Muscle layer of colon (tissue), 2 donors: ENCODE results near the gene CALML6.

Source experiments
- H3K27ac ChIP-seq: one replicate; pipeline ENCODE4 v1.7.0; 2013; ENCODE audit warnings: low read depth, mild to moderate bottlenecking, low read length, moderate library complexity
- H3K27me3 ChIP-seq, 2 donors: one replicate each; pipeline ENCODE4 v1.7.0; 2013; ENCODE audit warnings: low read length in 2 of 2, mild to moderate bottlenecking in 2 of 2; ENCODE audit not compliant: insufficient read depth in 2 of 2, control insufficient read depth in 1 of 2
- H3K36me3 ChIP-seq: one replicate; pipeline ENCODE4 v1.7.0; 2013; ENCODE audit warnings: mild to moderate bottlenecking, low read length; ENCODE audit not compliant: insufficient read depth
- H3K4me1 ChIP-seq: one replicate; pipeline ENCODE4 v1.7.0; 2013; ENCODE audit warnings: mild to moderate bottlenecking, low read length; ENCODE audit not compliant: insufficient read depth
- H3K4me3 ChIP-seq, 2 donors: one replicate each; pipeline ENCODE4 v1.7.0; 2013; ENCODE audit warnings: low read length in 2 of 2, low read depth in 1 of 2, mild to moderate bottlenecking in 1 of 2, moderate library complexity in 1 of 2
- H3K9ac ChIP-seq: one replicate; pipeline ENCODE4 v1.7.0; 2013; ENCODE audit warnings: low read length
- H3K9me3 ChIP-seq: one replicate; pipeline ENCODE4 v1.7.0; 2013; ENCODE audit warnings: mild to moderate bottlenecking, low read length
- donor health status: abdominal sarcoma.
- donor health status: Adenocarcinoma of cecum.

CALML6 gene

GRCh38 chr1:1956586-1957532 lies 41.8 kb downstream of the CALML6 start:
- Histone ChIP-seq H3K4me3 (no peak overlapping the region), H3K27me3 (peaks cover 6 to 36% of the 10 kb centered on the region in 2 donors), H3K36me3 (no peaks in the 10 kb centered on the region), H3K4me1 (no peaks in the 10 kb centered on the region), H3K9ac (no peak overlapping the region), H3K9me3 (no peaks in the 10 kb centered on the region), H3K27ac (no peak overlapping the region)

- Histone ChIP-seq H3K4me1 (no peaks in the 10 kb centered on the region), H3K9ac (no peak overlapping the region), H3K27me3 (peaks cover 6 to 36% of the 10 kb centered on the region in 2 donors), H3K4me3 (no peak overlapping the region), H3K36me3 (no peaks in the 10 kb centered on the region), H3K9me3 (no peaks in the 10 kb centered on the region), H3K27ac (no peak overlapping the region)
Measured at GRCh38 chr1:1957533-1957961, 42.5 kb downstream of the CALML6 start.

GRCh38 chr1:1958071-1958541 lies 43.0 kb downstream of the CALML6 start:
- Histone ChIP-seq H3K4me1 (no peaks in the 10 kb centered on the region), H3K27me3 (peaks cover 6 to 36% of the 10 kb centered on the region in 2 donors), H3K9ac (no peak overlapping the region), H3K9me3 (no peaks in the 10 kb centered on the region), H3K27ac (no peak overlapping the region), H3K4me3 (no peak overlapping the region), H3K36me3 (no peaks in the 10 kb centered on the region)

- H3K27me3 ChIP-seq, result peaks cover 6 to 36% of the 10 kb centered on the region in 2 donors
Measured at GRCh38 chr1:1959459-1959839, 44.4 kb downstream of the CALML6 start.

GRCh38 chr1:1959840-1960479 lies 44.9 kb downstream of the CALML6 start:
- H3K36me3 ChIP-seq, result no peaks in the 10 kb centered on the region
- no peak overlapping the region for H3K9ac ChIP-seq
- H3K4me3 ChIP-seq, result no peak overlapping the region
- H3K27ac ChIP-seq, result no peak overlapping the region
- peaks cover 6 to 40% of the 10 kb centered on the region in 2 donors for H3K27me3 ChIP-seq
- no peaks in the 10 kb centered on the region for H3K9me3 ChIP-seq
- H3K4me1 ChIP-seq, result no peaks in the 10 kb centered on the region

More at GRCh38 chr1:1959459-1959839, 44.4 kb downstream of the CALML6 start:
- no peaks in the 10 kb centered on the region for H3K9me3 ChIP-seq
- no peak overlapping the region for H3K27ac ChIP-seq
- H3K4me1 ChIP-seq, result no peaks in the 10 kb centered on the region
- H3K9ac ChIP-seq, result no peak overlapping the region
- no peaks in the 10 kb centered on the region for H3K36me3 ChIP-seq
- no peak overlapping the region for H3K4me3 ChIP-seq

GRCh38 chr1:1960480-1961196 lies 45.6 kb downstream of the CALML6 start:
- H3K4me3 ChIP-seq, result no peak overlapping the region
- H3K9ac ChIP-seq, result no peak overlapping the region
- H3K36me3 ChIP-seq, result no peaks in the 10 kb centered on the region
- H3K27me3 ChIP-seq, result peaks cover 6 to 44% of the 10 kb centered on the region in 2 donors
- H3K9me3 ChIP-seq, result no peaks in the 10 kb centered on the region
- no peaks in the 10 kb centered on the region for H3K4me1 ChIP-seq
- H3K27ac ChIP-seq, result no peak overlapping the region

GRCh38 chr1:1962752-1963151 lies 47.7 kb downstream of the CALML6 start:
- H3K36me3 ChIP-seq, result no peaks in the 10 kb centered on the region
- no peaks in the 10 kb centered on the region for H3K4me1 ChIP-seq
- H3K27me3 ChIP-seq, result peaks cover 6 to 43% of the 10 kb centered on the region in 2 donors
- H3K4me3 ChIP-seq, result no peak overlapping the region
- H3K9me3 ChIP-seq, result no peaks in the 10 kb centered on the region
- H3K27ac ChIP-seq, result no peak overlapping the region
- no peak overlapping the region for H3K9ac ChIP-seq

GRCh38 chr1:1963570-1963969 lies 48.5 kb downstream of the CALML6 start:
- H3K27me3 ChIP-seq, result peaks cover 6 to 43% of the 10 kb centered on the region in 2 donors

GRCh38 chr1:1964811-1965210 lies 49.8 kb downstream of the CALML6 start:
- H3K4me3 ChIP-seq, result no peak overlapping the region
- H3K27ac ChIP-seq, result no peak overlapping the region
- no peaks in the 10 kb centered on the region for H3K36me3 ChIP-seq
- H3K27me3 ChIP-seq, result peaks cover 6 to 39% of the 10 kb centered on the region in 2 donors
- H3K9me3 ChIP-seq, result no peaks in the 10 kb centered on the region
- no peaks in the 10 kb centered on the region for H3K4me1 ChIP-seq
- no peak overlapping the region for H3K9ac ChIP-seq

More at GRCh38 chr1:1963570-1963969, 48.5 kb downstream of the CALML6 start:
- H3K4me3 ChIP-seq, result no peak overlapping the region
- H3K9me3 ChIP-seq, result no peaks in the 10 kb centered on the region
- no peak overlapping the region for H3K9ac ChIP-seq
- H3K36me3 ChIP-seq, result no peaks in the 10 kb centered on the region
- no peaks in the 10 kb centered on the region for H3K4me1 ChIP-seq
- no peak overlapping the region for H3K27ac ChIP-seq

- H3K36me3 ChIP-seq, result no peaks in the 10 kb centered on the region
- no peak overlapping the region for H3K27ac ChIP-seq
- H3K9me3 ChIP-seq, result no peaks in the 10 kb centered on the region
- peaks cover 0 to 32% of the 10 kb centered on the region in 2 donors for H3K27me3 ChIP-seq
- H3K9ac ChIP-seq, result no peak overlapping the region
- H3K4me3 ChIP-seq, result no peak overlapping the region
- no peaks in the 10 kb centered on the region for H3K4me1 ChIP-seq
Measured at GRCh38 chr1:1965546-1965945, 50.5 kb downstream of the CALML6 start.
